Lung (tissue), 12 donors: ENCODE results near the gene LY9. TPM values are rescaled to one million over a fixed set of nuclear protein-coding genes. Genes with fewer than 3 reads are reported as not detected.

Source experiments
- ATAC-seq: fragments of 200-7000 bp; cut with Tn5 transposase; one replicate; pipeline ENCODE4 v1.9.1; 2020; ENCODE audit warnings: moderate number of reproducible peaks; ENCODE audit not compliant: insufficient read depth, low FRiP score
- DNase-seq, 3 donors: peaks; one replicate each; pipeline ENCODE4 v3.0.0-alpha.2; 2013 to 2017
- H3K27ac ChIP-seq, 2 donors: one replicate each; pipeline ENCODE4 v1.5.1; 2013; ENCODE audit warnings: mild to moderate bottlenecking in 2 of 2, moderate library complexity in 2 of 2, control low read depth in 1 of 2, inconsistent platforms in 1 of 2, low read depth in 1 of 2, low read length in 1 of 2
- H3K27me3 ChIP-seq, 3 donors: one replicate each; pipeline ENCODE4 v1.5.1; 2013; ENCODE audit warnings: low read length in 2 of 3; ENCODE audit not compliant: control insufficient read depth in 3 of 3, insufficient read depth in 3 of 3
- H3K36me3 ChIP-seq, 4 donors: one replicate each; pipeline ENCODE4 v1.5.1; 2013; ENCODE audit warnings: low read length in 4 of 4, mild to moderate bottlenecking in 1 of 4, moderate library complexity in 1 of 4; ENCODE audit not compliant: control insufficient read depth in 4 of 4, insufficient read depth in 4 of 4
- H3K4me1 ChIP-seq, 5 donors: one replicate each; pipeline ENCODE4 v1.5.1; 2013; ENCODE audit warnings: low read length in 5 of 5, mild to moderate bottlenecking in 2 of 5, moderate library complexity in 1 of 5; ENCODE audit not compliant: control insufficient read depth in 5 of 5, insufficient read depth in 5 of 5
- H3K4me3 ChIP-seq: one replicate; pipeline ENCODE4 v1.5.1; 2013; ENCODE audit warnings: mild to moderate bottlenecking, control low read depth, moderate library complexity
- H3K9ac ChIP-seq, 2 donors: one replicate each; pipeline ENCODE4 v1.5.1; 2013; ENCODE audit warnings: low read length in 2 of 2, control low read depth in 1 of 2; ENCODE audit not compliant: insufficient read depth in 1 of 2
- H3K9me3 ChIP-seq, 4 donors: one replicate each; pipeline ENCODE4 v1.5.1; 2013; ENCODE audit warnings: low read length in 3 of 4, mild to moderate bottlenecking in 1 of 4, moderate library complexity in 1 of 4; ENCODE audit not compliant: control insufficient read depth in 4 of 4, insufficient read depth in 3 of 4
- whole genome bisulfite sequencing, 2 donors: extraction: QIAGEN DNeasy Blood & Tissue Kit; methylation state at CpG; one replicate each; pipeline ENCODE4 v1.1.7; 2013; 5-methylcytosine and 5-hydroxymethylcytosine counted together
- polyA plus RNA-seq, 2 donors: library from polyadenylated mRNA; stranded (reverse); fragments of 200-250 nt; gene quantifications; one replicate each; pipeline ENCODE4 v1.2.1, GENCODE V29; 2013
- total RNA-seq, 2 donors: library from RNA; depleted of rRNA in 1 of 2; stranded (reverse); fragments of >200 nt in 1 of 2; gene quantifications; one replicate each; pipeline ENCODE4 v1.2.1, GENCODE V29; 2014 to 2021
- TF ChIP-seq, protein P1 (sequence below): IDR thresholded peaks from 2 replicates; pipeline ENCODE4 v1.5.1; 2012; ENCODE audit warnings: mild to moderate bottlenecking; ENCODE audit errors: control extremely low read depth, extremely low read depth
- donor health status: control.
- donor health status: control.
- donor health status: Bipolar disorder and iron deficiency.
- donor health status: healthy.
- donor health status: DM: yes; HTN: yes; CAD: no.

Gene LY9
- total and polyA plus RNA-seq, 4 donors: 0.94 to 3.4 (median 1.4) TPM

DNA sequence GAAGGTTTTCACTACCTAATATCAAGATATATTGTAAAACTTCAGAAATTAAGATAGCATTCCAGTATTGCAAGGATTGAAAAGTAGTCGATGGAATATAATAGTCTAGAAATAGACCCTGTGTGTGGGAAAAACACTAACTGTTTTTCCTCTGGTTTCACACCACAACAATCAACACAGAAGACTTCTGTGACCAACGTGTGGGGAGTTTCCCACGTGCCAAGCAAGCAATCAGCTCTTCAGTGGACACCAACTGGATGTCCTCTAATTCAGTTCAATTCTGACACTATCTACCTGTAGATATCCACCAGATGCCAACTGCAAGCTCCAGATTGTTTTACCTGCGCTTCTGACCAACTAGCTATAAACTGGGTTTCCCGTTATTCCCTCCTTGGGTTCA is 54.6 kb downstream of the LY9 start:
- Histone ChIP-seq H3K27ac (no peak overlapping the region), H3K4me1 (no peaks in the 10 kb centered on the region), H3K36me3 (no peaks in the 10 kb centered on the region), H3K4me3 (no peak overlapping the region), H3K9me3 (peaks cover 0 to 2% (median 0%) of the 10 kb centered on the region in 4 donors), H3K9ac (no peak overlapping the region), H3K27me3 (peaks cover 0 to 4% (median 0%) of the 10 kb centered on the region in 3 donors)
- WGBS, 2 donors: 80 to 83% methylated on average over 5 of the region's 5 CpGs
- TF ChIP-seq, protein P1, sequence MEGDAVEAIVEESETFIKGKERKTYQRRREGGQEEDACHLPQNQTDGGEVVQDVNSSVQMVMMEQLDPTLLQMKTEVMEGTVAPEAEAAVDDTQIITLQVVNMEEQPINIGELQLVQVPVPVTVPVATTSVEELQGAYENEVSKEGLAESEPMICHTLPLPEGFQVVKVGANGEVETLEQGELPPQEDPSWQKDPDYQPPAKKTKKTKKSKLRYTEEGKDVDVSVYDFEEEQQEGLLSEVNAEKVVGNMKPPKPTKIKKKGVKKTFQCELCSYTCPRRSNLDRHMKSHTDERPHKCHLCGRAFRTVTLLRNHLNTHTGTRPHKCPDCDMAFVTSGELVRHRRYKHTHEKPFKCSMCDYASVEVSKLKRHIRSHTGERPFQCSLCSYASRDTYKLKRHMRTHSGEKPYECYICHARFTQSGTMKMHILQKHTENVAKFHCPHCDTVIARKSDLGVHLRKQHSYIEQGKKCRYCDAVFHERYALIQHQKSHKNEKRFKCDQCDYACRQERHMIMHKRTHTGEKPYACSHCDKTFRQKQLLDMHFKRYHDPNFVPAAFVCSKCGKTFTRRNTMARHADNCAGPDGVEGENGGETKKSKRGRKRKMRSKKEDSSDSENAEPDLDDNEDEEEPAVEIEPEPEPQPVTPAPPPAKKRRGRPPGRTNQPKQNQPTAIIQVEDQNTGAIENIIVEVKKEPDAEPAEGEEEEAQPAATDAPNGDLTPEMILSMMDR: no peak
- ATAC-seq (no peak), DNase-seq (no peak)

DNA sequence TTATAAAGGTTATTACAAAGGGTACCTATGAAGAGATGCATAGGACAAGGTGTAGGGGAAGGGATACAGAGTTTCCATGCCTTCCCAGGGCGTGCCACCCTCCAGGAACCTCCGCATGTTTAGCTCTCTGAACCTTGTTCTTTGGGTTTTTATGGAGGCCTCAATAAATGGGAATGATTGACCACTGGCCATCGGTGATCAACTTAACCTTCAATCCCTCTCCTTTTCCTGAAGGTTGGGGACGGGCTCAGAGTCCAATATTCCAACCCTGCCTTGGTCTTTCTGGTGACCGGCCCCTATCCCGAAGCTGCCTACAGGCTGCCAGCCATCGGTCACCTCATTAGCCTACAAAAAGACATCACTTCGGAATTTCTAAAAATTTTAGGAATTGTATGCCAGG is 55.0 kb downstream of the LY9 start:
- no peak overlapping the region for H3K27ac ChIP-seq
- DNase-seq: no peak
- 91 to 94% methylated on average over 8 of the region's 8 CpGs for WGBS, 2 donors
- no peak overlapping the region for H3K4me3 ChIP-seq
- H3K9ac ChIP-seq: no peak overlapping the region
- H3K36me3 ChIP-seq: no peaks in the 10 kb centered on the region
- no peaks in the 10 kb centered on the region for H3K4me1 ChIP-seq
- TF ChIP-seq, protein P1: no peak
- H3K27me3 ChIP-seq: peaks cover 0 to 4% (median 0%) of the 10 kb centered on the region in 3 donors
- H3K9me3 ChIP-seq: peaks cover 0 to 2% (median 0%) of the 10 kb centered on the region in 4 donors
- no peak for ATAC-seq

DNA sequence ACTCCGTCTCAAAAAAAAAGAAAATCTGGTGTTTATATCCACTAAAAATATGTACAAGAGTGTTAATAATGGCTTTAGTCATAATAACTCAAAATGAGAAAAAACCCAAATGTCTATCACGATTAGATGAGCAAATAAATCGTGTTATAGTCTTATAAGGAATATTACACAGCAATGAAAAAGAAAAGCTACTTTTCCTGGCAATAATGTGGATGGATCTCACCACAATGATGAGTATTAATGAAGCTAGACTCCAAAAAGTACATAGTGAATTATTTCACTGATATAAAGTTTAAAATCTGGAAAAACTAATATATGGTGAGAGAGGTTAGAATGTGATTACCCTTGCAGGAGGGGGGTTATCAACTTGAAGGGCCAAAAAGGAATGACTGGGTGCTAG is 57.0 kb downstream of the LY9 start:
- no peaks in the 10 kb centered on the region for H3K9me3 ChIP-seq
- TF ChIP-seq, protein P1: no peak
- DNase-seq (no peak), ATAC-seq (no peak)
- H3K36me3 ChIP-seq: no peaks in the 10 kb centered on the region
- 93 to 98% methylated on average over 3 of the region's 3 CpGs for WGBS, 2 donors
- no peaks in the 10 kb centered on the region for H3K4me1 ChIP-seq
- no peak overlapping the region for H3K4me3 ChIP-seq
- H3K27ac ChIP-seq: no peak overlapping the region
- H3K27me3 ChIP-seq: peaks cover 0 to 4% (median 0%) of the 10 kb centered on the region in 3 donors
- H3K9ac ChIP-seq: no peak overlapping the region

DNA sequence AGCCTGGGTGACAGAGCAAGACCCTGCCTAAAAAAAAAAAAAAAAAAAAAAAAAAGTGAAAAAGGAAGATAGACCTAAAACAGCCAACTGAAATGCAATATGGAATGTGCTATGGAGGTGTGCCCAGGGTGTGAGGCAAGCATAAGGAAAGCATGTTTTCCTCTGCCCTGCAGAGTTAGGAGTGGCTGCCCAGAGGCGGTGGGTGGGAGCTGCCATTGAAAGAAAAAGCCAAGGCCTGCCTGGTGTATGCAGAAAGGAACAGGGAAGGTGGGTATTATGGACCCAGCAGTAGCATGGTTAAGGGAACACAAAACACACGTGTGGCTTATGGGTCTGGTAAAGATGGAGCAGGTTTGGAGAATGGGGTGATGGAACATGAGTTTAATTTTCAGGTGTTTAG is 57.8 kb downstream of the LY9 start:
- H3K4me3 ChIP-seq: no peak overlapping the region
- no peak overlapping the region for H3K9ac ChIP-seq
- H3K27ac ChIP-seq: no peak overlapping the region
- TF ChIP-seq, protein P1: no peak
- no peaks in the 10 kb centered on the region for H3K9me3 ChIP-seq
- H3K36me3 ChIP-seq: no peaks in the 10 kb centered on the region
- DNase-seq (no peak), ATAC-seq (no peak)
- H3K27me3 ChIP-seq: peaks cover 0 to 4% (median 0%) of the 10 kb centered on the region in 3 donors
- WGBS, 2 donors: 87 to 88% methylated on average over 2 of the region's 2 CpGs
- no peaks in the 10 kb centered on the region for H3K4me1 ChIP-seq
